Left forelimb (tissue), 1 donor: Measurements from ENCODE around the gene NOTUM.

ENCODE experiments used
- DNase-seq: peaks from one replicate; pipeline ENCODE4 v3.0.0-alpha.2; 2018; ENCODE audit warnings: low spot score

NOTUM gene

GRCh38 chr17:81935709-81936084 is 25.3 kb downstream of the NOTUM start:
- DNase-seq = no peak

- no peak for DNase-seq
Observed at GRCh38 chr17:81934850-81935708, 25.9 kb downstream of the NOTUM start.

- DNase-seq = no peak
Observed at GRCh38 chr17:81934098-81934757, 26.8 kb downstream of the NOTUM start.

GRCh38 chr17:81933178-81933699 is 27.7 kb downstream of the NOTUM start:
- DNase-seq = no peak

- DNase-seq = no peak
Observed at GRCh38 chr17:81932333-81932983, 28.5 kb downstream of the NOTUM start.

- DNase-seq = no peak
Observed at GRCh38 chr17:81931557-81932332, 29.2 kb downstream of the NOTUM start.

GRCh38 chr17:81931189-81931556 is 29.8 kb downstream of the NOTUM start:
- DNase-seq = no peak

- no peak for DNase-seq
Observed at GRCh38 chr17:81930142-81931125, 30.6 kb downstream of the NOTUM start.

GRCh38 chr17:81929253-81930141 is 31.5 kb downstream of the NOTUM start:
- no peak for DNase-seq

GRCh38 chr17:81928544-81929252 is 32.3 kb downstream of the NOTUM start:
- no peak for DNase-seq

GRCh38 chr17:81927653-81928543 is 33.1 kb downstream of the NOTUM start, which contains the start of gene MAFG:
TSS of gene MAFG (minus strand) at chr17:81927735. CDS start at chr17:81923185, 4,550 bp downstream.
- peak; percentile 98 for DNase-seq

GRCh38 chr17:81927152-81927652 is 33.8 kb downstream of the NOTUM start:
- no peak for DNase-seq

GRCh38 chr17:81926451-81927151 is 34.4 kb downstream of the NOTUM start:
- DNase-seq = no peak

- no peak for DNase-seq
Observed at GRCh38 chr17:81925860-81926450, 35.0 kb downstream of the NOTUM start.

GRCh38 chr17:81924557-81925532 is 36.1 kb downstream of the NOTUM start:
- DNase-seq = no peak
